ENCODE data around the gene APBB2.

APBB2 gene

DNA sequence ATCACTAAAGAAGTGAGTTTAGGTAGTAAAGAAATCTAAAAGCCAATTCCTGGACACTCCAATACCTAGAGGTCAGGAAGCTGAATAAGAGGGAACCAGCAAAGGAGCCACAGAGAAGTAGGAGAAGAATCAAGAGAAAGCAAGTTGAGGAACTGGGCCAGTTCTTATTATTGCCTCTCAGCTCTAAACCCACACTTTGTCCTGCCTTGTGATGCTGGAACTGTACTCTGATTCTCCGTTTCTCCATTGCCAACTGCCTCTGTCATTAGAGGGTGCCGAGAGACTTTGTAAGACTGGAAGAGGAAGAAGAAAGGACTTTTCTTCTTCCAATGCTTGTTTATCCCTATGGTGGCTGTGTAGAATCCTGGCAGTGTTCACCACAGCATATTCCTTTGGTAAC, 426.0 kb downstream of the APBB2 start:
- Histone ChIP-seq H3K27ac (ENCODE audit: low read depth, low read length) (no peak overlapping the region), H2AFZ (ENCODE audit: low read length, unreplicated experiment) (no peak overlapping the region), H3K36me3 (ENCODE audit: insufficient read depth, low read length) (no peaks in the 10 kb centered on the region), H3K4me1 (ENCODE audit: control insufficient read depth, insufficient read depth, low read length, unreplicated experiment) (no peaks in the 10 kb centered on the region), H3K4me3 (ENCODE audit: low read depth, low read length) (no peak overlapping the region), H3K27me3 (ENCODE audit: insufficient read depth, low read length) (peaks cover 4% of the 10 kb centered on the region; the same call in 1 of the 2 replicates), H3K79me2 (ENCODE audit: control insufficient read depth, insufficient read depth, low read length, unreplicated experiment) (no peaks in the 10 kb centered on the region)

DNA sequence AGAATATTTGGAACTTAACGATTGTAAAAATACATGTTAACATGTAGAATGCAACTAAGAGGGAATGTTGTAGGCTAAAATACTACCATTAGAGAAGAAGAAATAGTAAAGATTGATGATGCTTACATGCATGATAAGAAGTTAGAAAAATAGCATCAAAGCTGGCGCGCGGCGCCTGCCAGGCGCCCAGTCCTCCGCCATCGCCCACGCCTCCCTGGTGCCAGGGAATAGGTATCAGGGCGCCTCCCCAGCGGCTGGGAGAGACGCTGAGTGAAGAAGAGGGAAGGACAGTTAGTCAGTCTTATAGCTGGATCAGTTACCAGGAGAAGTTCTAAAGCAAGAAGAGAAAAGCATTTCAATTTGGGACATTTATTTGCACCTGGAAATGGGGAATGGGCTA, 428.6 kb downstream of the APBB2 start:
- no peaks in the 10 kb centered on the region for H3K36me3 ChIP-seq (ENCODE audit: insufficient read depth, low read length)
- no peak overlapping the region for H3K4me3 ChIP-seq (ENCODE audit: low read depth, low read length)
- no peak overlapping the region for H2AFZ ChIP-seq (ENCODE audit: low read length, unreplicated experiment)
- H3K79me2 ChIP-seq (ENCODE audit: control insufficient read depth, insufficient read depth, low read length, unreplicated experiment), result no peaks in the 10 kb centered on the region
- no peaks in the 10 kb centered on the region for H3K4me1 ChIP-seq (ENCODE audit: control insufficient read depth, insufficient read depth, low read length, unreplicated experiment)
- peaks cover 4% of the 10 kb centered on the region; the same call in 1 of the 2 replicates for H3K27me3 ChIP-seq (ENCODE audit: insufficient read depth, low read length)
- no peak overlapping the region for H3K27ac ChIP-seq (ENCODE audit: low read depth, low read length)

DNA sequence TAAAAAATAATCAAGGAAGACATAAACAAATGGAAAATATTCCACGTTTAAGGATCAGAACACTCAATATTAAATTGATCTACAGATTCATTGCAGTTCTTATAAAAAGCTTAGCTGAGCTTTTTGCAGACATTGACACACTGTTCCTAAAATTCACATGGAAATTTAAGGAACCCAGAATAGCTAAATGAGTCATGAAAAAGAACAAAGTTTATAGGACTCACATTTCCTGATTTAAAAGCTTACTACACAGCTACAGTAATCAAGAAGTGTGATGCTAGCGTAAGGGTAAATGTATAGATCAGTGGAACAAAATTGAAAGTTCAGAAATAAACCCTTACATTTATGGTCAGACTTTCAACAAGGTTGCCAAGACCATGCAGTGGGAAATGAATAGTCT, 431.5 kb downstream of the APBB2 start:
- no peak overlapping the region for H3K27ac ChIP-seq (ENCODE audit: low read depth, low read length)
- H2AFZ ChIP-seq (ENCODE audit: low read length, unreplicated experiment), result no peak overlapping the region
- no peak overlapping the region for H3K4me3 ChIP-seq (ENCODE audit: low read depth, low read length)
- no peaks in the 10 kb centered on the region for H3K27me3 ChIP-seq (ENCODE audit: insufficient read depth, low read length)
- no peaks in the 10 kb centered on the region for H3K36me3 ChIP-seq (ENCODE audit: insufficient read depth, low read length)
- no peaks in the 10 kb centered on the region for H3K79me2 ChIP-seq (ENCODE audit: control insufficient read depth, insufficient read depth, low read length, unreplicated experiment)
- no peaks in the 10 kb centered on the region for H3K4me1 ChIP-seq (ENCODE audit: control insufficient read depth, insufficient read depth, low read length, unreplicated experiment)

DNA sequence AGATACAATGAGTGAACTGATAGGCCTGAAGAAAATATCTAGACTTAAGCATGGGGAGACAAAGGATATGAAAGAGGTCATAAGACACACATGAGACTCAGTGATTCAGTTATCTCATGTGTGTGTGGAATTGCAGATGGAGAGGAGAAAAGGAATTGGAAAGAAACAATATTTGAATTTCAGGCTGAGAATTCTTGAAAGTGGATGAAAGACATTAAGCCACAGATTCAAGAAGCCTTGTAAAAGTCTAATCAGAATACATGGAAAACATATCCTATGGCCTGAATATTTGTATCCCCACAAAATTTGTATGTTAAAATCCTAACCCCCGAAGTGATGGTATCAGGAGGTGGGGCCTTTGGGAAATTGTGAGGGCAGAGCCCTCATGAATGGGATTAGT, 436.3 kb downstream of the APBB2 start:
- Histone ChIP-seq H2AFZ (ENCODE audit: low read length, unreplicated experiment) (no peak overlapping the region), H3K79me2 (ENCODE audit: control insufficient read depth, insufficient read depth, low read length, unreplicated experiment) (no peaks in the 10 kb centered on the region), H3K27ac (ENCODE audit: low read depth, low read length) (no peak overlapping the region), H3K27me3 (ENCODE audit: insufficient read depth, low read length) (peaks cover 7% of the 10 kb centered on the region; the same call in 1 of the 2 replicates), H3K36me3 (ENCODE audit: insufficient read depth, low read length) (no peaks in the 10 kb centered on the region), H3K4me3 (ENCODE audit: low read depth, low read length) (no peak overlapping the region), H3K4me1 (ENCODE audit: control insufficient read depth, insufficient read depth, low read length, unreplicated experiment) (no peaks in the 10 kb centered on the region)

DNA sequence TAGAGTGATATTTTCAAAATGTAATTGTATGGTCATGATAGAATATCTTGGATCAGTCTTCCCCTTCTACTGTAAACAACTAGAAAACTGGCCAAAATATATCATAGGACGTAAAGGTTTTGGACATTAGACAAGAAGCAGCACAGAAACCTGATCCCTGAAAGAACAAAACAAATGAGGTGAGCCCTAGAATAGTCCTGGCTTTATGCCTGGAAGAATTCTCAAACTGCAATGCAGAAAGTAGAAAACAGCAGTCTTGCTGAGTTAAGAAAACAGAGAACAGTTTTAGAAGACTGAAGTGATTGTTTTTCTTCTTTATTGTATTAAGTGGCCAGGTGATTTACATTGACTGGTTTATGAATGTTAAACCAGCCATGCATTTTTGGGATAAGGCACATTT, 445.1 kb downstream of the APBB2 start:
- no peak overlapping the region for H2AFZ ChIP-seq (ENCODE audit: low read length, unreplicated experiment)
- H3K27ac ChIP-seq (ENCODE audit: low read depth, low read length), result no peak overlapping the region
- H3K27me3 ChIP-seq (ENCODE audit: insufficient read depth, low read length), result peaks cover 41% of the 10 kb centered on the region
- H3K36me3 ChIP-seq (ENCODE audit: insufficient read depth, low read length), result no peaks in the 10 kb centered on the region
- H3K4me3 ChIP-seq (ENCODE audit: low read depth, low read length), result no peak overlapping the region
- H3K4me1 ChIP-seq (ENCODE audit: control insufficient read depth, insufficient read depth, low read length, unreplicated experiment), result no peaks in the 10 kb centered on the region
- H3K79me2 ChIP-seq (ENCODE audit: control insufficient read depth, insufficient read depth, low read length, unreplicated experiment), result no peaks in the 10 kb centered on the region

DNA sequence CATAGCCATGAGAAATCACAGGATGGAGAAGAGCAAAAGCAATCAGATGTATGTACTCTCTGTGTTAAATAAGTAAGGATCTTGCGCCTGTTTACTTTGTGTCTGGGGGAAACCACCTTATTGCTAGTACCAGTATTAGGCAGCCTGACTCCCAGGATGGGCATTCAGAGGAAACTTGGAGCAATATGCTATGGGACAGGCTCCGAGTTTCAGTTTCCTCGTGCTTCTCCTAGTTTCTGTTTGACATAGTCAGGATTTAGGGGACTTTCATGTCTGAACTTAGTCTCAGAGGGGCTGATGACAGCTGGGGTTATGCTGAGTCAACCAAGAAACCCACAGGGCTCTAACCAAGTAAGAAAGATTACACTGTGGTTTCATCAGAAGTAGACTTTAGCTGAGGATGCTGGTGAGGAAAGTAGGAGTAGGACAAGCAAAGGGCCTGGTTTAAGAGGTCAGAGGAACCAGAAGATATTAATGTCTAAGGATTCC, 451.1 kb downstream of the APBB2 start:
- H2AFZ ChIP-seq (ENCODE audit: low read length, unreplicated experiment), result peak overlapping the region; percentile 59
- peak overlapping the region; percentile 26; the same call in 1 of the 2 replicates for H3K4me3 ChIP-seq (ENCODE audit: low read depth, low read length)
- H3K27ac ChIP-seq (ENCODE audit: low read depth, low read length), result peak overlapping the region; percentile 36

More for the DNA sequence above, 451.1 kb downstream of the APBB2 start:
- Histone ChIP-seq H3K27me3 (ENCODE audit: insufficient read depth, low read length) (peaks cover 8% of the 10 kb centered on the region), H3K4me1 (ENCODE audit: control insufficient read depth, insufficient read depth, low read length, unreplicated experiment) (peaks cover 5% of the 10 kb centered on the region), H3K36me3 (ENCODE audit: insufficient read depth, low read length) (no peaks in the 10 kb centered on the region), H3K79me2 (ENCODE audit: control insufficient read depth, insufficient read depth, low read length, unreplicated experiment) (no peaks in the 10 kb centered on the region)

All from ACC112 (cell line).